ENCODE results near the gene AKAP7. TPM values are rescaled to one million over a fixed set of nuclear protein-coding genes. Genes with fewer than 3 reads are reported as not detected.
"Not testable (repeated sequence)": the region's sequence is repeated elsewhere in the genome, so short reads cannot be mapped to it uniquely, and the experiment has no call there.

AKAP7 gene
- total RNA-seq: 10 to 100 TPM; 20.5 to 57.7 (median 24.1) TPM
- 10 to 100 TPM; 69.6 to 82.0 TPM for polyA plus RNA-seq

DNA sequence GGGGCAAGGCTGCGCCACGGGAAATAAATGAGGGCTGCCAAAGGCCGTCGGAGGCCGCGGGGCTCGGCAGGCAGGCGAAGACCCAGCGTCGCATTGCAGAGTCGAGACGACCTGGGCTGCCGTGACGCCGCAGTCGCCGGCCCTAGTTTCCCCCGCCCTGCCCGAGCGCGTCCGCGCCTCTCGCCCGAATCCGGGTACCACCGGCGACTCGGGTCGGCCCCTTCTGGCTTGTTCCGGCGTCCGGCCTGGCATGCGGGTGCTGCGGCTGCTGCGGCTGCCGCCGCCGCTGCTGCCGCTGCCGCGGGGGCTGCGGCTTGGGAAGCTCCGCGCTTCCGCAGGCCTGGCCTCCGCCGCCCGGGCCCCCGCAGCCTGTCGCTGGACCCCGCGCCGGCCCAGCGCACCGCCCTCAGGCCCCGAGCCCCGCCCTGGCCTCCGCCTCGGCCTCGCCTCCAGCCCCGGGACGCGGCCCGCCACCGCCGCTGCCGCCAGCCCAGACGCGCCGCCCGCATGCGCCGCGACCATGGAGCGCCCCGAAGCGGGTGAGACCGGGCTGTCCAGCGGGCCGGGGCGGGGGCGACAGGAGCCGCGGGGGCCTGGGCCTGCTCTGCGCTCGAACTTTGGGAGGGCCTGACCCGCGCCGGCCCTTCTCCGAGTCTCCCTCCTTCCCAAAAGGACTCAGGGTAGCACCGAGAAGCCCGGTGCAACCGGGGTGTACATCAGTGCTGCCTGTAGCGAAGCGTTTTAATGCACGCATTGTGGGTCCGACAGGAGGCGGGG lies at the start of gene AKAP7:
Gene AKAP7, plus strand, starts transcription at position 224 of the 777 bp plus-strand sequence. Its CDS starts 297 bp downstream, at position 521.
- FAIRE-seq (no peak), DNase-seq (peak; percentile 65 to 90 (median 75)), ATAC-seq (peak; percentile 83 to 92 (median 88))
- Histone ChIP-seq H3K4me3 (peak within 1 kb of the TSS; percentile 65 to 83 (median 78)), H3K36me3 (no peaks in the 10 kb centered on the region), H3K9me3 (no peaks in the 10 kb centered on the region), H3K27ac (peak within 1 kb of the TSS; percentile 78 to 88 (median 84)), H3K4me1 (peaks cover 0 to 5% (median 0%) of the 10 kb centered on the region in 3 donors), H3K27me3 (no peaks in the 10 kb centered on the region)
- intact Hi-C loops (cut with DNase I): no loop called here
- TF ChIP-seq, protein P1, sequence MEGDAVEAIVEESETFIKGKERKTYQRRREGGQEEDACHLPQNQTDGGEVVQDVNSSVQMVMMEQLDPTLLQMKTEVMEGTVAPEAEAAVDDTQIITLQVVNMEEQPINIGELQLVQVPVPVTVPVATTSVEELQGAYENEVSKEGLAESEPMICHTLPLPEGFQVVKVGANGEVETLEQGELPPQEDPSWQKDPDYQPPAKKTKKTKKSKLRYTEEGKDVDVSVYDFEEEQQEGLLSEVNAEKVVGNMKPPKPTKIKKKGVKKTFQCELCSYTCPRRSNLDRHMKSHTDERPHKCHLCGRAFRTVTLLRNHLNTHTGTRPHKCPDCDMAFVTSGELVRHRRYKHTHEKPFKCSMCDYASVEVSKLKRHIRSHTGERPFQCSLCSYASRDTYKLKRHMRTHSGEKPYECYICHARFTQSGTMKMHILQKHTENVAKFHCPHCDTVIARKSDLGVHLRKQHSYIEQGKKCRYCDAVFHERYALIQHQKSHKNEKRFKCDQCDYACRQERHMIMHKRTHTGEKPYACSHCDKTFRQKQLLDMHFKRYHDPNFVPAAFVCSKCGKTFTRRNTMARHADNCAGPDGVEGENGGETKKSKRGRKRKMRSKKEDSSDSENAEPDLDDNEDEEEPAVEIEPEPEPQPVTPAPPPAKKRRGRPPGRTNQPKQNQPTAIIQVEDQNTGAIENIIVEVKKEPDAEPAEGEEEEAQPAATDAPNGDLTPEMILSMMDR (IDR thresholded peaks at IDR 0.05): no peak
- WGBS, 2 donors: 0% methylated on average over 72 to 99 of the region's 99 CpGs

DNA sequence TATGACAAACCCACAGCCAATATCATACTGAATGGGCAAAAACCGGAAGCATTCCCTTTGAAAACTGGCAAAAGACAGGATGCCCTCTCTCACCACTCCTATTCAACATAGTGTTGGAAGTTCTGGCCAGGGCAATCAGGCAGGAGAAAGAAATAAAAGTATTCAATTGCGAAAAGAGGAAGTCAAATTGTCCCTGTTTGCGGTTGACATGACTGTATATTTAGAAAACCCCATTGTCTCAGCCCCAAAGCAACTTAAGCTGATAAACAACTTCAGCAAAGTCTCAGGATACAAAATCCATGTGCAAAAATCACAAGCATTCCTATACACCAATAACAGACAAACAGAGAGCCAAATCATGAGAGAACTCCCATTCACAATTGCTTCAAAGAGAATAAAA lies 44.9 kb upstream of the AKAP7 start:
- ATAC-seq; intact Hi-C loops (cut with DNase I); H3K36me3 ChIP-seq; H3K4me1 ChIP-seq; H3K27me3 ChIP-seq; H3K27ac ChIP-seq; H3K4me3 ChIP-seq; DNase-seq; FAIRE-seq; H3K9me3 ChIP-seq: not testable (repeated sequence)
- 73 to 89% methylated on average over 3 of the region's 3 CpGs for WGBS, 2 donors

DNA sequence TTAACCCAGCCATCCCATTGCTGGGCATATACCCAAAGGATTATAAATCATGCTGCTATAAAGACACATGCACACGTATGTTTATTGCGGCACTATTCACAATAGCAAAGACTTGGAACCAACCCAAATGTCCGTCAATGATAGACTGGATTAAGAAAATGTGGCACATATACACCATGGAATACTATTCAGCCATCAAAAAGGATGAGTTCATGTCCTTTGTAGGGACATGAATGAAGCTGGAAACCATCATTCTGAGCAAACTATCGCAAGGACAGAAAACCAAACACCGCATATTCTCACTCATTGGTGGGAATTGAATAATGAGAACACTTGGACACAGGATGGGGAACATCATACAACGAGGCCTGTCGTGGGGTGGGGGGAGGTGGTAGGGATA lies 43.3 kb upstream of the AKAP7 start:
- DNase-seq; H3K9me3 ChIP-seq; FAIRE-seq; ATAC-seq; H3K36me3 ChIP-seq; H3K4me1 ChIP-seq; H3K4me3 ChIP-seq; H3K27ac ChIP-seq; intact Hi-C loops (cut with DNase I); H3K27me3 ChIP-seq: not testable (repeated sequence)
- 88 to 92% methylated on average over 5 to 7 of the region's 7 CpGs for WGBS, 2 donors

DNA sequence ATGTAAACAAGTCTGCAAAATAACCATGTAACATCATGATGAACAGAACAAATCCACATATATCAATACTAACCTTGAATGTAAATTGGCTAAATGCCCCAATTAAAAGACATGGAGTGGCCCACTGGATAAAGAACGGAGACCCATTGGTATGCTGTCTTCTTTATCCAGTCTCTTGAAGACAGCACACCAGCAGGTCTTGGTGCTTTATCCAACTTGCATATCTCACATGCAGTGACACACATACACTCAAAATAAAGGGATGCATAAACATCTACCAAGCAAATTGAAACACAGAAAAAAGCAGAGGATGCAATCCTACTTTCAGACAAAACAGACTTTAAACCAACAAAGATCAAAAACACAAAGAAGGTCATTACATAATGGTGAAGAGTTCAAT lies 41.9 kb upstream of the AKAP7 start:
- ATAC-seq: no peak
- intact Hi-C loops (cut with DNase I): no loop called here

DNA sequence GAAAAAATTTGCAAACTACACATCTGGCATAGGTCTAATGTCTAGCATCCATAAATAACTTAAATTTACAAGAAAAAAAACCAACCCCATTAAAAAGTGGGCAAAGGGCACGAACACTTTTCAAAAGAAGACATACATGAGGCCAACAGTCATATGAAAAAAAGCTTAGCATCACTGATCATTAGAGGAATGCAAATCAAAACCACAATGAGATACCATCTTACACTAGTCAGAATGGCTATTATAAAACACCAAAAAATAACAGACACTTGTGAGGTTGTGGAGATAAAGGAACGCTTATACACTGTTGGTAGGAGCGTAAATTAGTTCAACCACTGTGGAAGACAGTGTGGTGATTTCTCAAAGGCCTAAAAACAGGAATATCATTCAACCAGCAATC lies 38.5 kb upstream of the AKAP7 start:
- DNase-seq (no peak), ATAC-seq (no peak), FAIRE-seq (no peak)
- Histone ChIP-seq H3K27me3 (no peaks in the 10 kb centered on the region), H3K36me3 (no peaks in the 10 kb centered on the region), H3K4me1 (no peaks in the 10 kb centered on the region), H3K9me3 (no peaks in the 10 kb centered on the region), H3K27ac (no peak overlapping the region), H3K4me3 (no peak overlapping the region)
- TF ChIP-seq, protein P1 (IDR thresholded peaks at IDR 0.05): no peak
- intact Hi-C loops (cut with DNase I): no loop called here
- whole genome bisulfite sequencing, 2 donors: 68 to 76% methylated on average over 3 of the region's 3 CpGs

More for the DNA sequence above, 41.9 kb upstream of the AKAP7 start:
- Histone ChIP-seq H3K9me3 (no peaks in the 10 kb centered on the region), H3K27ac (no peak overlapping the region), H3K4me1 (no peaks in the 10 kb centered on the region), H3K27me3 (no peaks in the 10 kb centered on the region), H3K4me3 (no peak overlapping the region), H3K36me3 (no peaks in the 10 kb centered on the region)
- no peak for DNase-seq
- TF ChIP-seq, protein P1 (IDR thresholded peaks at IDR 0.05): no peak
- no peak for FAIRE-seq
- 82 to 96% methylated on average over 1 of the region's 1 CpG for WGBS, 2 donors
